Neural cell (in vitro differentiated cells): Measurements from ENCODE around the gene MLLT1. TPM values are rescaled to one million over a fixed set of nuclear protein-coding genes. Genes with fewer than 3 reads are reported as not detected.

ENCODE experiments used
- H2AFZ ChIP-seq: fragments of 200-600, 300-800 bp; sonication (generic), shearing (Covaris generic); 2 replicates; pipeline ENCODE4 v1.6.0; 2014; ENCODE audit warnings: low read depth, mild to moderate bottlenecking, antibody characterized with exemption, low read length, moderate library complexity
- H3F3A ChIP-seq: fragments of 200-600 bp; shearing (Covaris generic); 2 replicates; pipeline ENCODE4 v1.6.1; 2016; ENCODE audit warnings: mild to moderate bottlenecking, moderate library complexity, mixed read lengths, antibody characterized with exemption, low read length; ENCODE audit not compliant: insufficient read depth, poor library complexity, severe bottlenecking
- H3K27ac ChIP-seq: fragments of 200-600, 300-800 bp; sonication (generic), shearing (Covaris generic); 2 replicates; pipeline ENCODE4 v1.5.1; 2014; ENCODE audit warnings: mild to moderate bottlenecking, low read length, moderate library complexity
- H3K27me3 ChIP-seq: fragments of 300-800, 200-600 bp; sonication (generic), shearing (Covaris generic); 2 replicates; pipeline ENCODE4 v1.6.0; 2014; ENCODE audit warnings: mild to moderate bottlenecking, low read depth, low read length, moderate library complexity; ENCODE audit not compliant: insufficient read depth
- H3K36me3 ChIP-seq: fragments of 300-800, 200-600 bp; sonication (generic), shearing (Covaris generic); 2 replicates; pipeline ENCODE4 v1.5.1; 2014; ENCODE audit warnings: mild to moderate bottlenecking, antibody characterized with exemption, low read length, moderate library complexity; ENCODE audit not compliant: insufficient read depth
- H3K4me2 ChIP-seq: fragments of 300-800, 200-600 bp; sonication (generic), shearing (Covaris generic); 2 replicates; pipeline ENCODE4 v1.6.0; 2014; ENCODE audit warnings: mild to moderate bottlenecking, low read length
- H3K4me3 ChIP-seq: fragments of 300-800, 200-600 bp; sonication (generic), shearing (Covaris generic); 2 replicates; pipeline ENCODE4 v1.5.1; 2014; ENCODE audit warnings: mild to moderate bottlenecking, low read length, moderate library complexity
- H3K79me2 ChIP-seq: fragments of 200-600 bp; shearing (Covaris generic); replicated peaks from 2 replicates; pipeline ENCODE4 v1.6.0; 2014; ENCODE audit warnings: mild to moderate bottlenecking, low read length, moderate library complexity; ENCODE audit not compliant: insufficient read depth
- H3K9ac ChIP-seq: fragments of 300-800, 200-600 bp; sonication (generic), shearing (Covaris generic); 2 replicates; pipeline ENCODE4 v1.6.1; 2016; ENCODE audit warnings: mild to moderate bottlenecking, low read length, mixed read lengths
- H3K9me2 ChIP-seq: fragments of 200-600 bp; shearing (Covaris generic); 2 replicates; pipeline ENCODE4 v1.6.1; 2016; ENCODE audit warnings: mild to moderate bottlenecking, low read length, mixed read lengths; ENCODE audit not compliant: insufficient read depth
- H3K9me3 ChIP-seq: fragments of 200-600, 300-800 bp; sonication (generic), shearing (Covaris generic); 2 replicates; pipeline ENCODE4 v1.6.1; 2016; ENCODE audit warnings: mild to moderate bottlenecking, mixed run types, low read length, moderate library complexity, mixed read lengths
- H4K20me1 ChIP-seq: fragments of 200-600 bp; shearing (Covaris generic); 2 replicates; pipeline ENCODE4 v1.6.1; 2016; ENCODE audit warnings: mild to moderate bottlenecking, mixed run types; ENCODE audit not compliant: insufficient read depth
- CTCF ChIP-seq: fragments of 450-650 bp; IDR thresholded peaks from 2 replicates; pipeline ENCODE4 v1.5.1; 2014; ENCODE audit warnings: antibody characterized with exemption, mild to moderate bottlenecking, moderate library complexity; ENCODE audit not compliant: poor library complexity, severe bottlenecking
- EP300 ChIP-seq: fragments of 450-650 bp; conservative IDR thresholded peaks from 2 replicates; pipeline ENCODE4 v1.6.1; 2014; ENCODE audit warnings: antibody characterized with exemption, mild to moderate bottlenecking, moderate library complexity; ENCODE audit not compliant: poor library complexity, severe bottlenecking
- EZH2 ChIP-seq: fragments of 200-600, 300-800 bp; shearing (Covaris generic), sonication (generic); IDR thresholded peaks from 2 replicates; pipeline ENCODE4 v1.6.1; 2014; ENCODE audit warnings: antibody characterized with exemption, low read length, borderline replicate concordance, mild to moderate bottlenecking; ENCODE audit not compliant: insufficient read depth, poor library complexity, severe bottlenecking
- MXI1 ChIP-seq: fragments of 450-650 bp; conservative IDR thresholded peaks from 2 replicates; pipeline ENCODE4 v1.6.1; 2014; ENCODE audit warnings: antibody characterized with exemption, mild to moderate bottlenecking; ENCODE audit not compliant: poor library complexity, severe bottlenecking
- POLR2AphosphoS5 ChIP-seq: IDR thresholded peaks from 2 replicates; pipeline ENCODE4 v1.6.1; 2012
- RAD21 ChIP-seq: fragments of 450-650 bp; conservative IDR thresholded peaks from 2 replicates; pipeline ENCODE4 v1.6.1; 2014; ENCODE audit warnings: antibody characterized with exemption, mild to moderate bottlenecking, moderate library complexity
- REST ChIP-seq: IDR thresholded peaks from 2 replicates; pipeline ENCODE4 v1.6.1; 2012; ENCODE audit warnings: borderline replicate concordance
- SMC3 ChIP-seq: fragments of 450-650 bp; conservative IDR thresholded peaks from 2 replicates; pipeline ENCODE4 v1.6.1; 2014; ENCODE audit warnings: antibody characterized with exemption, mild to moderate bottlenecking, moderate library complexity; ENCODE audit not compliant: poor library complexity
- TAF1 ChIP-seq: IDR thresholded peaks from 2 replicates; pipeline ENCODE4 v1.6.1; 2012; ENCODE audit warnings: low read depth
- polyA plus RNA-seq: library from polyadenylated mRNA; depleted of rRNA; stranded (reverse); fragments of >200 nt; gene quantifications from 2 replicates; pipeline ENCODE4 v1.2.3, GENCODE V29; 2014

Gene MLLT1
- polyA plus RNA-seq, 1 donor from 2014 or later = 34.0 TPM

DNA sequence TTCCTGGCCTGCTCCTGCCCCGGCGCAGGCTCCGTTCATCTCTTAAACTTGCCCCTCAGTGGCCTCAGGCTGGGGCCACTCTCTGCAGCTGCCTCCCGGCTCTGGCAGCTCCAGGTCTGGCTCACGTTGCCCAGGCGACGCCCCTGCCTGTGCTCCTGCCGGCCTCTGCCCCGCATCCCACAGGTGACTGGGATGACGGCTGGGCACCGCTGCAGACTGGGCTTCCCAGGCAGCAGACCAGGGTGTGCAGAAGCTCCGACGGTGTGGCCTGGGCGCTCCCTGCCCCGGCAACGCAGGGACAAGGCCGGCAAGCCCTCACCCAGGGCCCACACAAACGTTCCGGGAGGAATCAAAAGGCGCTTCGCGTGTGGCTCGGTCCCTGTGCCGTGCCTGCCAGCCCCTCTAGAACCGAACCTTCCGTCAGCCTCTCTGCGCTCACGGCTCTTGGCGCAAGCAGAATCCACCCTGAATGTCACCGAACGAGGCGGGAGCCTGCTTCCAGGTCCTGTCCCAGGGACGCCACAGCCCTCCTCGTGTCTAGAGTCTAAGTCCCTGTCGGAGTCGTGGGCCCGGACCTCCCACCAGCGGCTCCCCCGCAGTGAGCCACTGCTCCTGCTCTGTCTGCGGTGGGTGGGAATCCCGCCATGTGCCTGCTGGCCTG, 64.8 kb downstream of the MLLT1 start:
- TF ChIP-seq TAF1 = no peak
- no peak for TF ChIP-seq EZH2
- TF ChIP-seq EP300 = no peak
- TF ChIP-seq REST = no peak
- TF ChIP-seq SMC3 = no peak
- no peak for TF ChIP-seq CTCF
- no peak for TF ChIP-seq POLR2AphosphoS5
- no peak for TF ChIP-seq RAD21
- no peak for TF ChIP-seq MXI1
- Histone ChIP-seq H3K36me3 (no peaks in the 10 kb centered on the region), H3K27ac (peak overlapping the region; percentile 96), H3K79me2 (peaks cover 14% of the 10 kb centered on the region), H3K4me2 (no peak overlapping the region), H2AFZ (no peak overlapping the region), H3K9me2 (no peaks in the 10 kb centered on the region), H4K20me1 (no peaks in the 10 kb centered on the region), H3K4me3 (peak overlapping the region; percentile 80), H3K9me3 (no peaks in the 10 kb centered on the region), H3K9ac (peak overlapping the region; percentile 89), H3K27me3 (no peaks in the 10 kb centered on the region), H3F3A (no peaks in the 10 kb centered on the region)

DNA sequence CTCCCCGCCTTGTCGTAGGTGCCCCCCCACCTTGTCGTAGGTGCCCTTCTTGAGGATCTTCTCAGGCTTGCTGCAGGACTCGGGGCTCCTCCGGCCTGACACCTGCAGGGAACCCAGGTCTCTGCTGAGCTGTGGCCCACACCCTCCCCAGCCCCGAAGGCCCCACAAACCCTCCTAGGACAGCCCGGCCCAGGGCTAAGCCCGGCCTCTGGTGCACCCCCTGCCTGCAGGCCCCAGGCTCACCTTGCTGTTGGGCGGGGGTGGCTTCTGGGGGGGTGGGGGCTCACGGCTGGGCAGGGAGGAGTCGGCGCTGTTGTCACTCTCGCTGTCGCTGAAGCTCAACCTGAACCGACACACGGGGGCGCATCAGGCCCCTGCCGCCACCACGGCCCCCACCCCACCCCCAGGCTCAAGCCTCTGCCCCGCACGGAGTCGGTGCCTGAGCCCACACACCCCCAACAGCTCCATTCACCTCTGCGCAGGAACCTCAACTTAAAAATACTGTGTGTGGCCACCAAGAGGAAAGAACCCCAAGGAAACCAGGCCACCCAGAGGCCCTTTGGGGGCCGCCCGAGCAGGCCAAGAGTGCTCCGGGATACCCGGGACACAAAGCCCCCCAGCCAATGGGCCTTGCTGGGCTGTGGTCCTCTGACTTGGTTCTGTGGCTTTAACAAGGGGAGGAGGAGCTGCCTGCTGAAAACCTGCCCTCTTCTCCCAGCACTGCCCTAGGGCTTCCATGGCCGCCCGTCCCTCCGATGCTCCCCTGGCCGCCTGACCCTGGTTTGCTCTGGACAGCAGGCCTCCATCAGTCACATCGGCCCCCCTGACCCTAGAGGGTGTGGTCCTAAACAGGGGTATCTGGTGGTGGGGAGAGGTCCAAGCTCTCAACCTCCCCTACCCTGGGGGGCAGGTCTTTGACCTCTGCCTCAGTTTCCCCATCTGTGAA, 65.8 kb downstream of the MLLT1 start:
- H3K4me3 ChIP-seq = no peak overlapping the region
- no peak overlapping the region for H3K27ac ChIP-seq
- H4K20me1 ChIP-seq = no peaks in the 10 kb centered on the region
- no peaks in the 10 kb centered on the region for H3K9me3 ChIP-seq
- H3K79me2 ChIP-seq = peaks cover 14% of the 10 kb centered on the region
- H3K9me2 ChIP-seq = no peaks in the 10 kb centered on the region
- H2AFZ ChIP-seq = no peak overlapping the region
- H3F3A ChIP-seq = no peaks in the 10 kb centered on the region
- H3K36me3 ChIP-seq = no peaks in the 10 kb centered on the region
- H3K9ac ChIP-seq = peak overlapping the region; percentile 1
- no peaks in the 10 kb centered on the region for H3K27me3 ChIP-seq
- TF ChIP-seq EZH2 = no peak
- TF ChIP-seq MXI1 = no peak
- no peak for TF ChIP-seq RAD21
- no peak for TF ChIP-seq CTCF
- TF ChIP-seq REST = no peak
- TF ChIP-seq TAF1 = no peak
- H3K4me2 ChIP-seq = no peak overlapping the region
